HAP-1 (cell line): ENCODE measurements around the gene VDAC1.

Experiments
- DNase-seq, 2 experiments: peaks; one replicate each; pipeline ENCODE4 v3.0.0-alpha.2; 2016 to 2020; ENCODE audit warnings: low spot score in 2 of 2
- H3K27me3 ChIP-seq: fragments of 250-450 bp; sonication (Bioruptor Pico); 2 replicates; pipeline ENCODE4 v1.5.1; 2020; ENCODE audit warnings: low read depth, mild to moderate bottlenecking, moderate library complexity
- H3K36me3 ChIP-seq: fragments of 250-450 bp; sonication (Bioruptor Pico); replicated peaks from 2 replicates; pipeline ENCODE4 v1.5.1; 2020; ENCODE audit warnings: mild to moderate bottlenecking
- H3K4me1 ChIP-seq: fragments of 250-450 bp; sonication (Bioruptor Pico); 2 replicates; pipeline ENCODE4 v1.5.1; 2020; ENCODE audit warnings: mild to moderate bottlenecking
- H3K4me3 ChIP-seq: fragments of 250-450 bp; sonication (Bioruptor Pico); 2 replicates; pipeline ENCODE4 v1.5.1; 2020; ENCODE audit warnings: mild to moderate bottlenecking, moderate library complexity
- H3K9me3 ChIP-seq: fragments of 250-450 bp; sonication (Bioruptor Pico); 2 replicates; pipeline ENCODE4 v1.5.1; 2020; ENCODE audit warnings: mild to moderate bottlenecking, moderate library complexity
- in situ Hi-C: fragments of 300-500 bp; cut with MboI; formaldehyde crosslinking; loops from 3 replicates; pipeline ENCODE4 v1.14.3; 2020; ENCODE audit warnings: low sequenced_read_pairs, inconsistent platforms, mixed read lengths

Gene VDAC1

DNA sequence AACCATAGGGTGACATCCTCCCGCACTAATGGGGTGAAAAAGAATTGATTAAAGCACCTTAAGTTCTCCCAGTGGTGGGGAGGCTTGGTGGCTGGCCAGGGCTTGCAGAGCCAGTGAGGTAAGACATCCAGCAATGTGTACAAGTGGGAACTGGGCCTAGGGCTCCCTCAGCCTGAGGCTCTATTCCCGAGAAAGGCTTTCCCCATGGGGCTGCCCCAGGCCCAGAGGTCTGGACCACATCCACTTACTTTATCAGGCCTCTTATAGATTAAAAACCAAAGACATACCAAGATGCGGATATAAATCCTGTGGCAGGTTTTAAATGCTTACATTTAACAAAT, 71.6 kb downstream of the VDAC1 start:
- H3K36me3 ChIP-seq: no peaks in the 10 kb centered on the region
- DNase-seq: no peak
- H3K4me3 ChIP-seq: no peak overlapping the region
- in situ Hi-C loops: loop anchor here (25.0 kb wide), 1 partner anchor 821 kb away; no protein-coding TSS in a partner anchor
- no peaks in the 10 kb centered on the region for H3K27me3 ChIP-seq
- H3K4me1 ChIP-seq: no peaks in the 10 kb centered on the region
- no peaks in the 10 kb centered on the region for H3K9me3 ChIP-seq

DNA sequence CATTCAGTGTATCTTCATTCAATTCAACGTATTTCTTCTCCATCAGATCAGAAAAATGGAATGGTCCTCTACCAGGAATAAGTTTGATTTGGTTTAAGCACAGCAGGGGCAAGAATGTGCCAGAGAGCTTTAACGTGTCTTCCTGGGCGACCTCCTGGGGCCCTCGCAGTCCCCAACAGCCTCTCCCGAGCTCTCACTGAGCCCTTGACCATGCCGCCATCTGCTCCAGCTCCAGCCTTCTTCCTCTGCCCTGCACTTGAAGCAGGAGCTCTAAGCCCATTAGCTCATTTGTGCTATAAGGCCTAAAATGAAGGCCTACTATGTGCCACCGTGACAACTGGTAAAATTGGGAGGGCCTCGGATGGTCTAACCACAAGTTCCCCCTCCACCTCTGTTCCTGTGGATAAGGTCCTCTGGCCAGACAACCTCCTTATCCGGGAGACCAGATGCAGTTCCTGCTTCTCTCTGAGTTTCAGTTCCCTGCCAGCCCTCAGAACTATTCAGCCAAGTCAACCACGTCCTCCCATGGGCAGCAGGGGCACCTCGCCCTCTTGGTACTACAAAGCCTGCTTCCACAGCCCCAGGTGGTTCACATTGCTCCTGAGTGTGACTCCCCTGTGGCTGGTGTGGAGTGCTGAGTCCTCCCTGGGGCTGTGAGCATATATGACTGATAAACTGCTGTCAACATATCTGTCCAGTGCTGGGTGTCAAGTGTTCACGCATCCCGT, 72.2 kb downstream of the VDAC1 start:
- no peaks in the 10 kb centered on the region for H3K4me1 ChIP-seq
- no peaks in the 10 kb centered on the region for H3K36me3 ChIP-seq
- DNase-seq: no peak
- no peak overlapping the region for H3K4me3 ChIP-seq
- H3K27me3 ChIP-seq: no peaks in the 10 kb centered on the region
- in situ Hi-C loops: loop anchor here (25.0 kb wide), 1 partner anchor 820 kb away; no protein-coding TSS in a partner anchor
- H3K9me3 ChIP-seq: no peaks in the 10 kb centered on the region

DNA sequence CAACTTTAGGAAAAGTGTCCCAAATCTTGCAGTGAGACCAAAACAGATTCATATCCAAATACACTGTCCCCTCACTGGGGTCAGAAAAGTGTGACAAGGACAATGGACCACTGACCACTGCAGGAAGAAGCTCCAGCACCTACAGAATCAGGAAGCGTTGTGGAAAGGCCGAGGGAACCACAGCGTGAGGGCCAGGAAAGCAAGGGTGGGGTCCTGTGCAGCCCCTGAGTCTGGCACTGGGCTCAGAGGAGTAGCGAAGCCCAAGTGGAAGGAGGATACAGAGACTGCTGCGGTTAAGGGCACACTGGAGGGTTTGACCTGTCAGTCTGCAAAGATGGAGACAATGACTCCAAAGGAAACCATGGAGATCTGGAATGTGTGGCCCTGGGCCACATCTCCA, 73.2 kb downstream of the VDAC1 start:
- no peaks in the 10 kb centered on the region for H3K27me3 ChIP-seq
- no peaks in the 10 kb centered on the region for H3K36me3 ChIP-seq
- no peaks in the 10 kb centered on the region for H3K9me3 ChIP-seq
- H3K4me3 ChIP-seq: no peak overlapping the region
- in situ Hi-C loops: loop anchor here (25.0 kb wide), 1 partner anchor 819 kb away; no protein-coding TSS in a partner anchor
- no peak for DNase-seq
- no peaks in the 10 kb centered on the region for H3K4me1 ChIP-seq

DNA sequence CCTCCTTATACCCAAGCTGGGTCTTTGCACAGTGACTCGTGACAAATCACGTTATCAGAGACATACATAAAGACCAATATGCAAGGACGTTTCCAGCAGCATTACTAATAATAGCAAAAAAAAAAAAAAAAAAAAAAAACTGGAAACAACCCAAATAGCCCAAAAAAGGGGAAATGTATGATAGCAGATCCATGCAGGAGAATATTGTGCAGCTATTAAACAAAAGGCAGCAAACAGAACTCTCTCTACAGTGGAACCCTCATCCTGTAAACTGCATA, 74.0 kb downstream of the VDAC1 start:
- in situ Hi-C loops: loop anchor here (25.0 kb wide), 1 partner anchor 818 kb away; no protein-coding TSS in a partner anchor
- no peaks in the 10 kb centered on the region for H3K36me3 ChIP-seq
- no peaks in the 10 kb centered on the region for H3K4me1 ChIP-seq
- H3K27me3 ChIP-seq: no peaks in the 10 kb centered on the region
- no peak for DNase-seq
- no peak overlapping the region for H3K4me3 ChIP-seq
- H3K9me3 ChIP-seq: no peaks in the 10 kb centered on the region

DNA sequence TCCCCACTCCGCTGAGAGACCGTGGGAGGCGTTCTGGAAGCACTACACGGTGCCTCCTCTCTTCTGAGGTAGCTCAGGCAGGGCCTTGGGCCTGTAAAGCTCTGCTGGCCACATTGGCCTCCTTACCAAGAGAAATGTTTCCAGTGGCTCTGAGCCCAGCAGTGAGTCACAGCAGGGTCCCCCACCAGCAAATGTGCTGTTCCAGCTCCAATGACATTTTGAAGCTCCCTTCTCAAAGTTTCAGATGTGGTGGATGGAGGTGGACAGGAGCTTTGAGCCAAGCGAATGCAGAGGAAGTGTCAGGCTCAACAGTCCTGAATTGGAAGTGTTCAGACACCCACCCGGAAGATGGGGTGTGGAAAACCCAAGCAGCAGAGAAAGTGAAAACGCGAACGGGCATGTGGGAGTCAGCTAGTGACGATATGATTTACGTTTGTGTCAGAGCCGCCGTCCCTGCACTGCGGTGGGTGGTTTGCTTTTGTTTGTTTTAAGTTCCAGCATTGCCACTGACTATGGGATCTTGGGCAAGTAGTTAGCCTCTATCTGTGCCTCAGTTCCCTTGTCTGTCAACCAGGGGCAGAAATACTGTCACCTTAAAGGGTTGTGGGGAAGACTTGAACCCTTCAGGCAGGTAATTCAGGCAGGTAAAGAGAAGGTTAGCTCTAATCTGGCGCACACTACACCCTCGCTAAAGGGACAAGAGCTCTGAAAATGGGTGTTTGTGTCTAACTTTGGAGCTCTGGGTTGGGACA, 74.5 kb downstream of the VDAC1 start:
- DNase-seq: no peak
- Histone ChIP-seq H3K36me3 (no peaks in the 10 kb centered on the region), H3K27me3 (no peaks in the 10 kb centered on the region), H3K4me1 (no peaks in the 10 kb centered on the region), H3K9me3 (no peaks in the 10 kb centered on the region), H3K4me3 (no peak overlapping the region)
- in situ Hi-C loops: loop anchor here (25.0 kb wide), 1 partner anchor 818 kb away; no protein-coding TSS in a partner anchor

DNA sequence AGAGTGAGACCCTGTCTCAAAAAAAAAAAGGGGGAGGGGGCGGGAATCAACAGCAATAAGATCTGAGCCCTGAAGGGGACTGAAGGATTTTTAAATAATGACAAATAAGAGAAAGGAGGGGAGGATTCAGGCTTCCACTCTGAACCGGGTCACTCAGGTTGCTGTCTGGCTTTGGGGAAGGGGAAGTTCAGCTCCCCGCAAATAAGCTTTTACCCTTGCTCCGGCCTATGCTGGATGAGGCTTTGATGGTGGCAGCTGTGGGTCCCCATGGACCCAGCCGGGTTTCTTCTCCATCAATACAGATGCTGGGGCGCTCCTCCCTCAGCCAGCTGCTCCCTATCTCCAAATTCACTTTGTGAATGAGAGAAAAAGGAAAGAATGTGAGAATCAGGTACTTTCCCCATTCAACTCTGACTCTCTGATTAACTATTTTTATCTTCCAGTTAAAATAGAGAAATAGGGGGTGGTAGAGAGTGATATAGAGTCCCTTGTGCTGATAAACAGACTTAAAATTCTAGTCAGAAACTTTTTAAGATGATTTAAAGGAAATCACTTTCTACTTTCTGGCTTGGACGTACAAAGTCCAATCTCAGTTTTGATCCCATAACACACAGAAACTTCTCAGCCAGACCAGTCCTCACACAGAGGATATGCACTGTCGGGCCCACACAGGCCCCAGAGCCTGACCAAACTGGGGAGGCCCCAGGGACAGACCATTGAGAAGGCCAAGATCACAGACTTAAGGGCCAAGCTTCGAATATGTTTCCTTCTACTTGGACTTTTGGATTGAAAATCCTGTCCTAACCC, 76.0 kb downstream of the VDAC1 start:
- Histone ChIP-seq H3K4me3 (no peak overlapping the region), H3K36me3 (no peaks in the 10 kb centered on the region), H3K27me3 (no peaks in the 10 kb centered on the region), H3K9me3 (no peaks in the 10 kb centered on the region), H3K4me1 (no peaks in the 10 kb centered on the region)
- in situ Hi-C loops: loop anchor here (25.0 kb wide), 1 partner anchor 816 kb away; no protein-coding TSS in a partner anchor
- no peak for DNase-seq

DNA sequence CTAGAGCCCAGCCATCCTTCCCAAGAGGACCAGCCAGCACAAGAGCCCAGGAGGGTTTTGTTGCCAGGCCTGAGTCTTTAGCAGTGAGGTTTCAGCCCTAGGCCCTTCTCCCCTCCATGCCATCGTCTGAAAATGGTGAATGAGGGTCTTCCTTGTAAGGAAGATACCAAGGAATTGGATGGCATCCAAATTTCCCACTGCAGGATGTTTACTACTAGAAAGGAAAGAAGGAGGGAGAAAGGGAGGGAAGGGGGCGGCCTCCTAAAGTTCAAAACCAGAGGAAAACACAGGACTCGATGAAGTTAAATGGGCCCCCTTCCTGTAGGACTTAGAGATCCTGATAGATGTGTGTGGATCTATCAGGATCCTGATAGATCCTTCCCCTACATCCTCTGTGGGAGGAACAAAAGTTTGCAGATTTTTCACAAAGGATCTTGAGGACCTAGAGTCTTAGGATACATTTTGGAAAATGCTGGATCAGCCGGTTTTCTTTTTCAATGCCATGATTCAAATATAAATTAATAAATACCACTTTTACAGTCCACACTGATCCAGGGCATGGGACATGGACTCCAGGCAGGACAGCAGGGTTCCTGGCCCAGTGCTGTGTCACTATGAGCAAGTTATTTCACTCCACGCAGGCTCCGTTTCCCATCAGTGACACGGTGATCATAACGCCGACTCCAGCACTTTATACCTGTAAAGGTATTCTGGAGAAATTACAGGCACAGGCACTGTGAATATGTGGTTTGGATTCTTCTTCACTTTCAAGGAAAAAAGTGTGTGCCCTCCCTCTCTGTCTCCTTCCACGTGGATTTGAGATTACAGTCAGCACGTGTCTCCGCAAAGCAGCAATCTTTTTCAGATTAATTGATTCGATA, 77.2 kb downstream of the VDAC1 start:
- no peaks in the 10 kb centered on the region for H3K36me3 ChIP-seq
- H3K9me3 ChIP-seq: no peaks in the 10 kb centered on the region
- DNase-seq: no peak
- in situ Hi-C loops: loop anchor here (25.0 kb wide), 1 partner anchor 815 kb away; no protein-coding TSS in a partner anchor
- H3K4me3 ChIP-seq: no peak overlapping the region
- H3K27me3 ChIP-seq: no peaks in the 10 kb centered on the region
- no peaks in the 10 kb centered on the region for H3K4me1 ChIP-seq

DNA sequence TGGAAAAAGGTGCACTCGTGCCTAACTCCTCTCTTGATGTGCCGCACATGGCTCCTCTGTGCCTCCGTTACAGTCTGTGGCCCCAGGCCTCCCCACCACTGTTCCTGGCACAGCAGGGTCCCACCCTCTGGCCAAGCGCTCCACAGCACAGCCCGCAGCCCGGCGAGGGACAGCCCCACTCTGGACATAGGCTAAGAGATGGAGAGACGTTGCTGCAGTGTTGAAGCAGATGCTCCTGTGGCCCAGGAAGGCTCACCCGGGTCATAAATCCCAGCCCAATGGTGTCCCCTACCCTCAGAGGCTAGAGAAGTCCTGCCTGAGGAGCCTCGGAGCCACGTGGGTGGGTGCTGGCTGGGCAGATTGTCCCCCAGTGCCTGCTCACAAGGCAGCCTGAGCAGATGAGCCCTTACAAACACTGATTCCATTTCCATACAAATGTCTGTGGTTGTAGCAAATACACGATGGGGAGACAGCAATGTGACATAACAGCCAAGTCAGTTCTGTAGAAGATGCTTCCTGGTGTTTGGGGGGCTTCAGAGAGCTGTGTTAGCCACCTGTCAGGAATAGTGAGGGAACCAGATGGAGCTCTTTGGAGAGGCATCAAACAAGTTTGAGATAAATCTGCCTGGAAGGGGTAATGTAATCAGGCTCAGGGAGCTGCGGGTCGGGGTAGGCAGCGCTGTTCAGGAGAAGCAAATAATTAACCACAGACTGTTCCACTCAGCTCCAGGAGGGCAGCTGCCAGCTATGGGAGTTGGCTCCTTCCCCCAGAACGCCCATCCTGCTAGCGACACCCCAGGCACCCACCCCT, 78.1 kb downstream of the VDAC1 start:
- Histone ChIP-seq H3K27me3 (no peaks in the 10 kb centered on the region), H3K4me3 (no peak overlapping the region), H3K9me3 (no peaks in the 10 kb centered on the region), H3K36me3 (no peaks in the 10 kb centered on the region), H3K4me1 (no peaks in the 10 kb centered on the region)
- in situ Hi-C loops: loop anchor here (25.0 kb wide), 1 partner anchor 814 kb away; no protein-coding TSS in a partner anchor
- no peak for DNase-seq

DNA sequence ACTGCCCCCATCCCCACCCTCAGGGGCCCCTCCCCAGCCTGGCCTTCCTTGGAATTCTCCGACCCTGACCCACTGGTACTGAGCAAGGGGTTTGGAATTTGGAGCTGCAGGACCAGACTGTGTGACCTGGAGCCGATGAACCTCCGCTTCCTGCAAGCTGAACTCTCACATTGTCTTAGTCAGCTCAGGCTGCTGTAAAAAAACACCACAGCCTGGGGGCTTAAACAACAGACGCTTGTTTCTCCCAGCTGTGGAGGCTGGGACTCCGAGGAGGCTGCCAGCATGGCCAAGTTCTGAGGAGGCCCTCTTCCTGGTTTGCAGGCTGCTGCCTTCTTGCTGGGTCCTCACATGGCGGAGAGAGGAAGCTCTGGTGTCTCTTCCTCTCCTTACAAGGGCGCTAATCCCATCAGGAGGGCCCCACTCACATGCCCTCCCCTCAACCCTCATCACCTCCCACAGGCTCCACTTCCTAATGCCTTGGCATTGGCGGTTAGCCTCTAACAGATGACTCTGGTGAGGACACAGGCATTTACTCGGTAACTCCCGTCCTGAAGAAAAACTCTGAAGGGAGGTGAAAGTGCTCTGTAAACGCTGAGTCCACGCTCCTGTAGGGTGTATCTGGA, 78.8 kb downstream of the VDAC1 start:
- Histone ChIP-seq H3K9me3 (no peaks in the 10 kb centered on the region), H3K27me3 (no peaks in the 10 kb centered on the region), H3K36me3 (no peaks in the 10 kb centered on the region), H3K4me1 (no peaks in the 10 kb centered on the region), H3K4me3 (no peak overlapping the region)
- no peak for DNase-seq
- in situ Hi-C loops: loop anchor here (25.0 kb wide), 1 partner anchor 814 kb away; no protein-coding TSS in a partner anchor

DNA sequence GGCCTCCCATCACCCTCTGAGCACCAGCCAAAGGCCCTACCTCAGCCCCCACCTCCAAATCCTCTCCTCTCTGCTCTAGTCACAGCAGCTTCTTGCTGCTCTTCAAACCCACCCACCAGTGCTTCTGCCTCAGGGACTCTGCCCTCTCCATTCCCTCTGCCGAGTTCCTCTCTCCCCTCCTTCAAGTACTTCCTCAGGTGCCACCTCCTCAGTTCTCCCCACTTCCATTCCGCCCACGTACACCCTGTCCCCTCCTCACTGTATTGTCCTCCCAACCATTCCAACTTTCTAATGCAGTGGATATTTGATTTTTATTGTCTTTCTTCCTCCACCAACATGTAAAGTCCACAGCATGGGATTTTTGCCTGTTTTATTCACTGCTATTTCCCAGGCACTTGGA, 79.5 kb downstream of the VDAC1 start:
- in situ Hi-C loops: loop anchor here (25.0 kb wide), 1 partner anchor 813 kb away; no protein-coding TSS in a partner anchor
- Histone ChIP-seq H3K27me3 (no peaks in the 10 kb centered on the region), H3K36me3 (no peaks in the 10 kb centered on the region), H3K9me3 (no peaks in the 10 kb centered on the region), H3K4me3 (no peak overlapping the region), H3K4me1 (no peaks in the 10 kb centered on the region)
- DNase-seq: no peak

DNA sequence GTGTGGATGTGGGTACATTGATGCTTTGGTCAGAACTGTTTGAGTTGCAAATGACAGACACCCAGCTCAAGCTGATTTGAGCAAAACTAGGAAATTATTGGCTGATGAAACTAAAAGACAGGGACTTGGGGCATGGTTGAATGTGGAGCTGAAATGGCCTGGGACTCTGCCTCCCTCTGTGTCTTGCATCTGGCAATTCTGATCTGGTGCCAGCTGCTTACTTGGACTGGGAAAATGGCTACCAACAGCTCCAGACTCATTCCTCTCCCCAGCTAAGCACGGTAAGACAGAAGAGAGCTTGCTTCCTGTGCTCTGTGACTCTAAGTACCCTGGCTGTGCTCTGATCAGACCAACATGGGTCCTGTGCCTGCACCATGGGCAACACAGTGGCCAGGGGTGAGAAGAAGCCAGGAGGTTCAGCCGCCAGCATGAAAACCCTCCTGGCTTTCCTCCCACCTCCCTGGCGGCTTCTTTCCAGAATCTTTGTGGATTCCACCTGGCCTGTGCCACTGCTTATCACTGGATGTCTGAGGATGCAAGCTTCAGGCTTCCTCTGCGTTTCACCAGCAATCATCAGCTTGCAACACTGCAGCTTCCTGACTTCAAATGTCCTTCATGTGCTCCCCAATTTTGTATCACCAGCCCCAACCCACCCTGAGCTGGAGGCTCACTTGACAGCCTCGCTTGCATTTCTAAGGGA, 80.4 kb downstream of the VDAC1 start:
- H3K27me3 ChIP-seq: no peaks in the 10 kb centered on the region
- in situ Hi-C loops: no loop called here
- H3K36me3 ChIP-seq: no peaks in the 10 kb centered on the region
- H3K9me3 ChIP-seq: no peaks in the 10 kb centered on the region
- no peaks in the 10 kb centered on the region for H3K4me1 ChIP-seq
- DNase-seq: no peak
- no peak overlapping the region for H3K4me3 ChIP-seq

DNA sequence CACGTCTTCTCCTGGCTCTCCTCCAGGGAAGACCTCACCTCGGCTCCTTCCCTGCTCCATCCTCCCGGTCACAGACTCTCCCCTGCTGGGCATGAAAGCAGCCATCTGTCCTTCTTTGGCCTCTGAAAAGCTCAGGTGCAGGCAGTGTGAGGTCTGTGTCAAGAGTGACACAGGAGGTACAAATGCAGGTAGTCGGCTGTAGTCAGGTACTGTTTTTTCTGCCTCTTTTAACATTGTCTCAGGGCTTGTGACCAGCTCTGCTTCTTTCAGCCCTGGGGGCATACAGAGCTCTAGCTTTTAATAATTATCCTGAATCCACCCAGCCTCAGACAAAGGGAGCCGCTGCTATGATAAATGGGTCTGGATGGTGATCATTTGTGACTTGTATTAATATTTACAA, 82.8 kb downstream of the VDAC1 start:
- H3K4me1 ChIP-seq: no peaks in the 10 kb centered on the region

More for the DNA sequence above, 82.8 kb downstream of the VDAC1 start:
- Histone ChIP-seq H3K36me3 (no peaks in the 10 kb centered on the region), H3K4me3 (no peak overlapping the region), H3K27me3 (no peaks in the 10 kb centered on the region), H3K9me3 (no peaks in the 10 kb centered on the region)
- in situ Hi-C loops: no loop called here
- no peak for DNase-seq
